LNCAP (cell line): ENCODE data around the gene KIF6.

ENCODE experiments used
- CTCF ChIP-seq: fragments of 450-650 bp; IDR thresholded peaks from 2 replicates; pipeline ENCODE4 v1.5.1; 2017; ENCODE audit warnings: mild to moderate bottlenecking

KIF6 gene

GRCh38 chr6:39517756-39518155 is 207.5 kb downstream of the KIF6 start:
- no peak for TF ChIP-seq CTCF

- no peak for TF ChIP-seq CTCF
Measured at GRCh38 chr6:39516471-39516870, 208.7 kb downstream of the KIF6 start.

GRCh38 chr6:39515471-39515870 is 209.7 kb downstream of the KIF6 start:
- TF ChIP-seq CTCF = no peak

GRCh38 chr6:39515006-39515405 is 210.2 kb downstream of the KIF6 start:
- TF ChIP-seq CTCF = no peak

GRCh38 chr6:39508515-39508914 is 216.7 kb downstream of the KIF6 start:
- TF ChIP-seq CTCF = no peak

GRCh38 chr6:39507331-39507998 is 217.7 kb downstream of the KIF6 start:
- no peak for TF ChIP-seq CTCF

- TF ChIP-seq CTCF = no peak
Measured at GRCh38 chr6:39499053-39499452, 226.2 kb downstream of the KIF6 start.

- TF ChIP-seq CTCF = no peak
Measured at GRCh38 chr6:39498096-39498495, 227.1 kb downstream of the KIF6 start.
